Testis (tissue), 2 donors: ENCODE results near the gene IL32.

Experiments
- POLR2A ChIP-seq: fragments of 450-650 bp; IDR thresholded peaks from one replicate; pipeline ENCODE4 v1.6.1; 2017; ENCODE audit warnings: antibody characterized with exemption, mild to moderate bottlenecking, moderate library complexity
- TF ChIP-seq, protein P1 (sequence below), 3 experiments: fragments of 450-650 bp in 2 of 3; fragments of 200-600 bp in 1 of 3; sonication (generic) in 1 of 3; IDR thresholded peaks; one replicate each; pipeline ENCODE4 v1.5.1; 2016 to 2019; ENCODE audit warnings: antibody characterized with exemption in 3 of 3, mild to moderate bottlenecking in 2 of 3, moderate library complexity in 1 of 3

DNA sequence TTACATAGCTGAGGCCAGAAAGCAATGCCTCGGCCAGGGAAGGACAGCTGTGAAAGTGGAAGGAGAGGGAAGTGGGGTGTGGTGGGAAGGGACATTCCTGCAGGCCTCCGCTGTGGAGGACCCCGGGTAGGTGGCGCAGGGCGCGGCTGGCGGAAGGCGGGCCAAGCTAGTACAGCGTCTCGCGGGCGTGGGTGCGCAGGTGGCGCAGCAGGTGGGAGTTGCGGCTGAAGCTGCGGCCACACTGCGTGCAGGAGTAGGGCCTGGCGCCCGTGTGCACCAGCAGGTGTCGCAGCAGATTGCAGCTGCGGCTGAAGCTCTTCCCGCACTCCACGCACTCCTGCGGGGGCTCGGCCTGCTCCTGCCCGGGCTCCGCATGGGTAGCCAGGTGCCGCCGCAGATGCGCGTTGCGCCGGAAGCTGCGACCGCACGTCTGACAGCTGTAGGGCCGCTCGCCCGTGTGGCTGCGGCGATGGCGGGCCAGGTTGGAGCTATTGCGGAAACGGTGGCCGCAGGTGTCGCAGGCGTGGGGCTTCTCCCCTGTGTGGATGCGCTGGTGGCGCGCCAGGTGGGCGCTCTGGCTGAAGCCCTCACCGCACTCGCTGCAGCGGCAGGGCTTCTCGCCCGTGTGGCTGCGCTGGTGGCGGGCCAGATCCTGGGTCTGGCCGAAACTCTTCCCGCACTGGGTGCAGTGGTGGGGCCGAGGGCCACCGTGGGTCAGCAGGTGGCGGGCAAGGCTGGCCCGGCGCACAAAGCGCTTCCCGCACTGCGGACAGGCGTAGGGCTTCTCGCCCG lies 23.7 kb downstream of the IL32 start:
- TF ChIP-seq POLR2A = no peak
- TF ChIP-seq, protein P1, sequence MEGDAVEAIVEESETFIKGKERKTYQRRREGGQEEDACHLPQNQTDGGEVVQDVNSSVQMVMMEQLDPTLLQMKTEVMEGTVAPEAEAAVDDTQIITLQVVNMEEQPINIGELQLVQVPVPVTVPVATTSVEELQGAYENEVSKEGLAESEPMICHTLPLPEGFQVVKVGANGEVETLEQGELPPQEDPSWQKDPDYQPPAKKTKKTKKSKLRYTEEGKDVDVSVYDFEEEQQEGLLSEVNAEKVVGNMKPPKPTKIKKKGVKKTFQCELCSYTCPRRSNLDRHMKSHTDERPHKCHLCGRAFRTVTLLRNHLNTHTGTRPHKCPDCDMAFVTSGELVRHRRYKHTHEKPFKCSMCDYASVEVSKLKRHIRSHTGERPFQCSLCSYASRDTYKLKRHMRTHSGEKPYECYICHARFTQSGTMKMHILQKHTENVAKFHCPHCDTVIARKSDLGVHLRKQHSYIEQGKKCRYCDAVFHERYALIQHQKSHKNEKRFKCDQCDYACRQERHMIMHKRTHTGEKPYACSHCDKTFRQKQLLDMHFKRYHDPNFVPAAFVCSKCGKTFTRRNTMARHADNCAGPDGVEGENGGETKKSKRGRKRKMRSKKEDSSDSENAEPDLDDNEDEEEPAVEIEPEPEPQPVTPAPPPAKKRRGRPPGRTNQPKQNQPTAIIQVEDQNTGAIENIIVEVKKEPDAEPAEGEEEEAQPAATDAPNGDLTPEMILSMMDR (IDR thresholded peaks at IDR 0.05) = no peak
